ENCODE measurements around the gene POMZP3. TPM values are rescaled to one million over a fixed set of nuclear protein-coding genes. Genes with fewer than 3 reads are reported as not detected.
A peak's percentile ranks its signal among the peaks of the same experiment; 100 is the strongest.
"Not testable (repeated sequence)": the region's sequence is repeated elsewhere in the genome, so short reads cannot be mapped to it uniquely, and the experiment has no call there.

Gene POMZP3
- total and polyA plus RNA-seq, 5 donors from 2014 or later, result 3.1 to 22.3 (median 4.4) TPM

- not testable (repeated sequence) for H3K27me3 Mint-ChIP-seq; H3K4me3 Mint-ChIP-seq; H3K27me3 ChIP-seq (ENCODE audit: control insufficient read depth, insufficient read depth, low read length); H3K4me1 ChIP-seq (ENCODE audit: control insufficient read depth, insufficient read depth, low read length, poor library complexity, severe bottlenecking); H3K36me3 Mint-ChIP-seq; H3K4me3 ChIP-seq (ENCODE audit: low read depth, low read length); H3K9me3 Mint-ChIP-seq; H3K9me3 ChIP-seq (ENCODE audit: control insufficient read depth in 2 of 2, low read length in 2 of 2); ATAC-seq (ENCODE audit: low read depth in 2 of 2); H3K27ac ChIP-seq (ENCODE audit: insufficient read depth, low read length, poor library complexity, severe bottlenecking); DNase-seq; H3K36me3 ChIP-seq (ENCODE audit: control insufficient read depth, insufficient read depth, low read length)
- Mint-ChIP-seq H3K4me1 (peaks cover 0 to 40% (median 24%) of the 10 kb centered on the region in 4 donors), H3K27ac (peak overlapping the region in 1 of 3 donors; percentile 76)
These were observed 28.4 kb downstream of the POMZP3 start for GRCh38 chr7:76598590-76599264.

GRCh38 chr7:76597288-76597687 lies 29.8 kb downstream of the POMZP3 start:
- H3K4me3 ChIP-seq (ENCODE audit: low read depth, low read length); H3K27me3 ChIP-seq (ENCODE audit: control insufficient read depth, insufficient read depth, low read length); H3K36me3 Mint-ChIP-seq; DNase-seq; ATAC-seq (ENCODE audit: low read depth in 2 of 2); H3K36me3 ChIP-seq (ENCODE audit: control insufficient read depth, insufficient read depth, low read length); H3K27ac ChIP-seq (ENCODE audit: insufficient read depth, low read length, poor library complexity, severe bottlenecking); H3K9me3 Mint-ChIP-seq; H3K27me3 Mint-ChIP-seq; H3K4me1 ChIP-seq (ENCODE audit: control insufficient read depth, insufficient read depth, low read length, poor library complexity, severe bottlenecking); H3K9me3 ChIP-seq (ENCODE audit: control insufficient read depth in 2 of 2, low read length in 2 of 2): not testable (repeated sequence)
- Mint-ChIP-seq H3K27ac (peak overlapping the region in 1 of 3 donors; percentile 42), H3K4me3 (peak overlapping the region in 1 of 4 donors; percentile 24), H3K4me1 (peaks cover 0 to 40% (median 24%) of the 10 kb centered on the region in 4 donors)

- H3K9me3 ChIP-seq (ENCODE audit: control insufficient read depth in 2 of 2, low read length in 2 of 2); H3K4me1 ChIP-seq (ENCODE audit: control insufficient read depth, insufficient read depth, low read length, poor library complexity, severe bottlenecking); H3K27me3 Mint-ChIP-seq; DNase-seq; H3K27ac ChIP-seq (ENCODE audit: insufficient read depth, low read length, poor library complexity, severe bottlenecking); H3K36me3 ChIP-seq (ENCODE audit: control insufficient read depth, insufficient read depth, low read length); H3K4me3 Mint-ChIP-seq; H3K4me3 ChIP-seq (ENCODE audit: low read depth, low read length); H3K36me3 Mint-ChIP-seq; H3K9me3 Mint-ChIP-seq; H3K27ac Mint-ChIP-seq; H3K27me3 ChIP-seq (ENCODE audit: control insufficient read depth, insufficient read depth, low read length); ATAC-seq (ENCODE audit: low read depth in 2 of 2): not testable (repeated sequence)
- H3K4me1 Mint-ChIP-seq, result peaks cover 8 to 40% (median 26%) of the 10 kb centered on the region in 4 donors
These were observed 34.4 kb downstream of the POMZP3 start for GRCh38 chr7:76592694-76593093.

- not testable (repeated sequence) for H3K4me1 ChIP-seq (ENCODE audit: control insufficient read depth, insufficient read depth, low read length, poor library complexity, severe bottlenecking); H3K27ac ChIP-seq (ENCODE audit: insufficient read depth, low read length, poor library complexity, severe bottlenecking); DNase-seq; H3K9me3 ChIP-seq (ENCODE audit: control insufficient read depth in 2 of 2, low read length in 2 of 2); H3K27me3 Mint-ChIP-seq; H3K36me3 Mint-ChIP-seq; H3K27ac Mint-ChIP-seq; H3K4me3 ChIP-seq (ENCODE audit: low read depth, low read length); H3K9me3 Mint-ChIP-seq; H3K36me3 ChIP-seq (ENCODE audit: control insufficient read depth, insufficient read depth, low read length); H3K27me3 ChIP-seq (ENCODE audit: control insufficient read depth, insufficient read depth, low read length); H3K4me3 Mint-ChIP-seq
- H3K4me1 Mint-ChIP-seq, result peaks cover 15 to 40% (median 27%) of the 10 kb centered on the region in 4 donors
- peak in 1 of 2 donors; percentile 26 for ATAC-seq (ENCODE audit: low read depth in 2 of 2)
These were observed 35.3 kb downstream of the POMZP3 start for GRCh38 chr7:76591602-76592304.

- H3K4me1 ChIP-seq (ENCODE audit: control insufficient read depth, insufficient read depth, low read length, poor library complexity, severe bottlenecking); H3K36me3 ChIP-seq (ENCODE audit: control insufficient read depth, insufficient read depth, low read length); H3K9me3 ChIP-seq (ENCODE audit: control insufficient read depth in 2 of 2, low read length in 2 of 2); H3K27ac ChIP-seq (ENCODE audit: insufficient read depth, low read length, poor library complexity, severe bottlenecking); ATAC-seq (ENCODE audit: low read depth in 2 of 2); H3K27me3 Mint-ChIP-seq; H3K27ac Mint-ChIP-seq; H3K4me3 ChIP-seq (ENCODE audit: low read depth, low read length); DNase-seq; H3K4me3 Mint-ChIP-seq; H3K27me3 ChIP-seq (ENCODE audit: control insufficient read depth, insufficient read depth, low read length); H3K36me3 Mint-ChIP-seq; H3K9me3 Mint-ChIP-seq: not testable (repeated sequence)
- peaks cover 20 to 40% (median 27%) of the 10 kb centered on the region in 4 donors for H3K4me1 Mint-ChIP-seq
These were observed 36.0 kb downstream of the POMZP3 start for GRCh38 chr7:76591033-76591432.

- not testable (repeated sequence) for H3K27me3 ChIP-seq (ENCODE audit: control insufficient read depth, insufficient read depth, low read length); H3K9me3 Mint-ChIP-seq; H3K4me1 ChIP-seq (ENCODE audit: control insufficient read depth, insufficient read depth, low read length, poor library complexity, severe bottlenecking); H3K27me3 Mint-ChIP-seq; H3K9me3 ChIP-seq (ENCODE audit: control insufficient read depth in 2 of 2, low read length in 2 of 2); DNase-seq; H3K36me3 ChIP-seq (ENCODE audit: control insufficient read depth, insufficient read depth, low read length); H3K4me3 ChIP-seq (ENCODE audit: low read depth, low read length); H3K36me3 Mint-ChIP-seq; H3K27ac ChIP-seq (ENCODE audit: insufficient read depth, low read length, poor library complexity, severe bottlenecking)
- Mint-ChIP-seq H3K4me1 (peaks cover 25 to 46% (median 29%) of the 10 kb centered on the region in 4 donors), H3K27ac (peak overlapping the region; percentile 51 to 66 (median 64)), H3K4me3 (peak overlapping the region in 3 of 4 donors; percentile 9 to 73 (median 52))
- peak; percentile 29 to 43 for ATAC-seq (ENCODE audit: low read depth in 2 of 2)
These were observed 38.5 kb downstream of the POMZP3 start for GRCh38 chr7:76588586-76588985.

GRCh38 chr7:76586585-76587315 lies 40.3 kb downstream of the POMZP3 start:
- H3K4me3 Mint-ChIP-seq, result not testable (repeated sequence)

More at GRCh38 chr7:76586585-76587315, 40.3 kb downstream of the POMZP3 start:
- not testable (repeated sequence) for H3K9me3 ChIP-seq (ENCODE audit: control insufficient read depth in 2 of 2, low read length in 2 of 2); H3K4me3 ChIP-seq (ENCODE audit: low read depth, low read length); H3K4me1 ChIP-seq (ENCODE audit: control insufficient read depth, insufficient read depth, low read length, poor library complexity, severe bottlenecking); DNase-seq; H3K9me3 Mint-ChIP-seq; H3K27me3 ChIP-seq (ENCODE audit: control insufficient read depth, insufficient read depth, low read length); ATAC-seq (ENCODE audit: low read depth in 2 of 2); H3K36me3 ChIP-seq (ENCODE audit: control insufficient read depth, insufficient read depth, low read length); H3K27ac ChIP-seq (ENCODE audit: insufficient read depth, low read length, poor library complexity, severe bottlenecking); H3K36me3 Mint-ChIP-seq; H3K27me3 Mint-ChIP-seq
- H3K27ac Mint-ChIP-seq, result peak overlapping the region in 1 of 3 donors; percentile 64
- peaks cover 25 to 55% (median 34%) of the 10 kb centered on the region in 4 donors for H3K4me1 Mint-ChIP-seq
